CD4-positive, alpha-beta T cell treated with Interleukin-10 for 1 hour (primary cell): ENCODE results near the gene PCNT.

Experiments used
- DNase-seq: peaks from one replicate; pipeline ENCODE4 v3.0.0-alpha.2; 2020

PCNT gene

GRCh38 chr21:46336603-46337002 lies 12.6 kb downstream of the PCNT start:
- no peak for DNase-seq

- DNase-seq, result no peak
Measured at GRCh38 chr21:46340998-46341397, 17.0 kb downstream of the PCNT start.

- DNase-seq, result no peak
Measured at GRCh38 chr21:46344219-46344915, 20.4 kb downstream of the PCNT start.

GRCh38 chr21:46345861-46346260 lies 21.9 kb downstream of the PCNT start:
- no peak for DNase-seq

- DNase-seq, result no peak
Measured at GRCh38 chr21:46346296-46347202, 22.6 kb downstream of the PCNT start.

- no peak for DNase-seq
Measured at GRCh38 chr21:46347203-46347550, 23.2 kb downstream of the PCNT start.

- no peak for DNase-seq
Measured at GRCh38 chr21:46347791-46348381, 23.9 kb downstream of the PCNT start.

GRCh38 chr21:46349134-46349760 lies 25.3 kb downstream of the PCNT start:
- DNase-seq, result no peak

GRCh38 chr21:46350571-46350970 lies 26.6 kb downstream of the PCNT start:
- DNase-seq, result no peak

GRCh38 chr21:46350981-46351380 lies 27.0 kb downstream of the PCNT start:
- no peak for DNase-seq

GRCh38 chr21:46351476-46352163 lies 27.7 kb downstream of the PCNT start:
- no peak for DNase-seq

GRCh38 chr21:46352164-46352515 lies 28.2 kb downstream of the PCNT start:
- DNase-seq, result no peak

- DNase-seq, result no peak
Measured at GRCh38 chr21:46352913-46353312, 29.0 kb downstream of the PCNT start.

GRCh38 chr21:46354046-46354445 lies 30.1 kb downstream of the PCNT start:
- no peak for DNase-seq

- no peak for DNase-seq
Measured at GRCh38 chr21:46354518-46354917, 30.6 kb downstream of the PCNT start.

- no peak for DNase-seq
Measured at GRCh38 chr21:46355161-46356004, 31.4 kb downstream of the PCNT start.

GRCh38 chr21:46356005-46356338 lies 32.0 kb downstream of the PCNT start:
- DNase-seq, result no peak

- DNase-seq, result no peak
Measured at GRCh38 chr21:46356494-46357334, 32.8 kb downstream of the PCNT start.

GRCh38 chr21:46357335-46357604 lies 33.3 kb downstream of the PCNT start:
- DNase-seq, result no peak

GRCh38 chr21:46357684-46358425 lies 33.9 kb downstream of the PCNT start:
- DNase-seq, result no peak

- no peak for DNase-seq
Measured at GRCh38 chr21:46361176-46361575, 37.2 kb downstream of the PCNT start.
